WERI-Rb-1 (cell line): Measurements from ENCODE around the gene CUEDC1.

ENCODE experiments used
- DNase-seq: peaks from one replicate; pipeline ENCODE4 v3.0.0-alpha.2; 2020
- H3K27ac ChIP-seq: fragments of 250-450 bp; sonication (Bioruptor Pico); 2 replicates; pipeline ENCODE4 v1.5.1; 2020; ENCODE audit warnings: mild to moderate bottlenecking, moderate library complexity
- H3K27me3 ChIP-seq: fragments of 250-450 bp; sonication (Bioruptor Pico); 2 replicates; pipeline ENCODE4 v1.5.1; 2021; ENCODE audit warnings: mild to moderate bottlenecking, low read depth, moderate library complexity; ENCODE audit not compliant: insufficient read depth, severe bottlenecking
- H3K36me3 ChIP-seq: fragments of 250-450 bp; sonication (Bioruptor Pico); 2 replicates; pipeline ENCODE4 v1.5.1; 2020; ENCODE audit warnings: mild to moderate bottlenecking, moderate library complexity
- H3K4me3 ChIP-seq: 2 replicates; pipeline ENCODE4 v1.5.1; 2011; ENCODE audit warnings: low read depth, mild to moderate bottlenecking, control low read depth, low read length
- H3K9me3 ChIP-seq: fragments of 250-450 bp; sonication (Bioruptor Pico); 2 replicates; pipeline ENCODE4 v1.5.1; 2021; ENCODE audit warnings: mild to moderate bottlenecking, moderate library complexity; ENCODE audit not compliant: severe bottlenecking
- TF ChIP-seq, protein P1 (sequence below): IDR thresholded peaks from 2 replicates; pipeline ENCODE4 v1.5.1; 2011; ENCODE audit warnings: low read depth, mild to moderate bottlenecking, control low read depth, inconsistent platforms, low read length

The CUEDC1 gene

GRCh38 chr17:57859601-57860413 lies 95.4 kb downstream of the CUEDC1 start:
- H3K36me3 ChIP-seq = peaks cover 2% of the 10 kb centered on the region
- peak; percentile 25 for DNase-seq
- no peaks in the 10 kb centered on the region for H3K9me3 ChIP-seq
- H3K27me3 ChIP-seq = no peaks in the 10 kb centered on the region
- peak overlapping the region; percentile 29 for H3K27ac ChIP-seq
- no peak overlapping the region for H3K4me3 ChIP-seq
- TF ChIP-seq, protein P1, sequence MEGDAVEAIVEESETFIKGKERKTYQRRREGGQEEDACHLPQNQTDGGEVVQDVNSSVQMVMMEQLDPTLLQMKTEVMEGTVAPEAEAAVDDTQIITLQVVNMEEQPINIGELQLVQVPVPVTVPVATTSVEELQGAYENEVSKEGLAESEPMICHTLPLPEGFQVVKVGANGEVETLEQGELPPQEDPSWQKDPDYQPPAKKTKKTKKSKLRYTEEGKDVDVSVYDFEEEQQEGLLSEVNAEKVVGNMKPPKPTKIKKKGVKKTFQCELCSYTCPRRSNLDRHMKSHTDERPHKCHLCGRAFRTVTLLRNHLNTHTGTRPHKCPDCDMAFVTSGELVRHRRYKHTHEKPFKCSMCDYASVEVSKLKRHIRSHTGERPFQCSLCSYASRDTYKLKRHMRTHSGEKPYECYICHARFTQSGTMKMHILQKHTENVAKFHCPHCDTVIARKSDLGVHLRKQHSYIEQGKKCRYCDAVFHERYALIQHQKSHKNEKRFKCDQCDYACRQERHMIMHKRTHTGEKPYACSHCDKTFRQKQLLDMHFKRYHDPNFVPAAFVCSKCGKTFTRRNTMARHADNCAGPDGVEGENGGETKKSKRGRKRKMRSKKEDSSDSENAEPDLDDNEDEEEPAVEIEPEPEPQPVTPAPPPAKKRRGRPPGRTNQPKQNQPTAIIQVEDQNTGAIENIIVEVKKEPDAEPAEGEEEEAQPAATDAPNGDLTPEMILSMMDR = no peak

DNA sequence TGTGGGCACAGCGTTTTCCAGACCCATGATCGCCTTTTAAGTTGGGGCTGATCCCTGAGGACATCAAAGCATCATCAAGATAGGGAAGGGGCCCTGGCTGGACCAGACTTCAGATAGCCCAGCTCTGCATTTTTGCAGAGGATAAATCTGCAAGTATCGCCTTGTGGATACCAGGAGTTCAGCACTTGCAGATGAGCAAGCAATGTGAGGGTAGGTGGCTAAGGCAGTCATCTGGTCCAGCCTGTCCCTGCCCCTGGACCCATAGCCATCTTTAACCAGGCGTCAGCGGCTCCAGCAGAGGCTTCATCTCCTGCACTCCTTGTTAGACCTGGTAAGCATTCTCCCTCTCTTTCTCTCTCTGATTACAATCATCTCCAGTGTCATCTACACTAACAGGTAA lies 96.4 kb downstream of the CUEDC1 start:
- Histone ChIP-seq H3K27ac (peak overlapping the region; percentile 29), H3K36me3 (no peaks in the 10 kb centered on the region; the same call in 1 of the 2 replicates), H3K4me3 (no peak overlapping the region), H3K27me3 (no peaks in the 10 kb centered on the region), H3K9me3 (no peaks in the 10 kb centered on the region)
- no peak for DNase-seq
- TF ChIP-seq, protein P1 = no peak

DNA sequence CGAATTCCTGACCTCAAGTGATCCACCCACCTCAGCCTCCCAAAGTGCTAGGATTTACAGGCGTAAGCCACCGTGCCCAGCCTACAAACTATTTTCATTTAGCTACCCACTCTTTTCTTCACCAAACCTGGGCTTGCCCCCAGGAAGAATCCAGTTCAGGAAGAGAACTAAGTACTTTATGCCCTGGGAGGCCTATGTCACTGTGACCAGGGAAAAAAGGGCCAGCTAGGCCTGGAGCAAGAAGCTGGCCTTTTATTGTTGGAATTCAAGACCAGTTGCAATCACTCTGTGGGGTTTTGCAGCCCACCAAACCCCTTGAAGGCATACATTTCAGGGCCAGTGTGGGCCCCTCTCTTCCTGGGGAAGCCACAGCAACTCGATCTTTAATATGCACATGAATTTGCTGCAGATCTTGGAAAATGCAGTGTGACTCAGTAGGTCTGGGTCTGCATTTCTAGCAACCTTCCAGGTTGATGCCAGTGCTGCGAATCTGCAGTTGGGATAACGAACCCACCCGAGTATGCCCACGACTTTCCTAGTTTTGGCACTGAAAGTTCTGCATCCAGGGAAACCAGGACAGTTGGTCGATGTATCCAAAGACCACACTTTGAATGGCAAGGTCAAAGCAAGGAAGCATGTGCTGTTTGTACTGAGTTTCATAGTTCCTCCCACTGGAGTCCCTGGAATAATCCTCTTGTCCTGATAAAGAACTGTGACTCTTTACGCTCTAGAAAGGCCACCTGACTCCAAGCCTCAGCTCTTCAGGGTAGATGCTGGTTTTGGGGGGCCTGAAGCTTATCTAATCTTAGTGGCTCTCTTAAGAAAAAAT lies 98.2 kb downstream of the CUEDC1 start:
- no peaks in the 10 kb centered on the region for H3K27me3 ChIP-seq
- H3K36me3 ChIP-seq = no peaks in the 10 kb centered on the region
- H3K27ac ChIP-seq = peak overlapping the region; percentile 43
- TF ChIP-seq, protein P1 = no peak
- H3K9me3 ChIP-seq = no peaks in the 10 kb centered on the region
- H3K4me3 ChIP-seq = no peak overlapping the region
- DNase-seq = peak; percentile 16

DNA sequence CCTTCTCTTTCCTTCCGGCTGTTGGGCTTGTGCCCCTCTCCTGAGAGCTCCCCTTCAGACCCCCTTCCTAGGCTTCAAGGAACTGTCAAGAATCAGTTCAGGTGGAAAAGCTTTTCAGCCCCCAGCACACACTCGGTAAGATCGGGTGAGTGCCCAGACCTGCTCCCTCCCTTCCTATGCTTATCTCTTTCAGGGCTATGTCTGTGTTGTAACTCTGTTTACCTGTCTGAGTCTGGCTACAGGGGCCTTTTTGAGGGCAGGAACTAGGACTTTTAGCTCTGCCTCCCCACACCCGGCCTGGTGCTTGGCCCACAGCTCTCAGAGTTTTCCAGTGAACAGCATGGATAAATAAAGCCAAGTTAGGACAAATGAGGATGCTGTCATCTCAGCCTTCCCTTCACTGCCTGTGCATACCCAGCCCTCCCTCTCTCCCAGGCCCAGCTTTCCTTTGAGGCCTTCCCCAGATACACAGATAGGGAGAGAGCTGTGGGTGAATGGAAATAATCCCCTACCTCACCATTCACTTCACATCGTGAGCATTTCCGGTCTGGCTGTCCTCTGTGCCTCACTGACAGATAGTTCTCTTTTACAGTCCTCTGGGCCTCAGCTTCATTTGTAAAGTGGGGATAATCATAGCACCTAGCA lies 99.7 kb downstream of the CUEDC1 start:
- TF ChIP-seq, protein P1 = no peak
- Histone ChIP-seq H3K27me3 (no peaks in the 10 kb centered on the region), H3K4me3 (no peak overlapping the region), H3K27ac (peak overlapping the region; percentile 55), H3K9me3 (no peaks in the 10 kb centered on the region), H3K36me3 (no peaks in the 10 kb centered on the region)
- peak; percentile 37 for DNase-seq

- TF ChIP-seq, protein P1 = no peak
- no peaks in the 10 kb centered on the region for H3K9me3 ChIP-seq
- peak overlapping the region; percentile 76 for H3K27ac ChIP-seq
- no peaks in the 10 kb centered on the region for H3K27me3 ChIP-seq
- H3K4me3 ChIP-seq = no peak overlapping the region
- DNase-seq = peak; percentile 55
- peaks cover 6% of the 10 kb centered on the region for H3K36me3 ChIP-seq
Observed at GRCh38 chr17:57853695-57854094, 101.5 kb downstream of the CUEDC1 start.
